H4 (cell line): Measurements from ENCODE around the gene NYAP1. TPM values are rescaled to one million over a fixed set of nuclear protein-coding genes. Genes with fewer than 3 reads are reported as not detected.
"Not testable (repeated sequence)": the region's sequence is repeated elsewhere in the genome, so short reads cannot be mapped to it uniquely, and the experiment has no call there.

Source experiments
- DNase-seq: peaks from one replicate; pipeline ENCODE4 v3.0.0-alpha.2; 2015; ENCODE audit warnings: low spot score
- total RNA-seq: library from RNA; depleted of rRNA; stranded (reverse); fragments of >200 nt; shearing (Covaris generic); gene quantifications from 2 replicates; pipeline ENCODE4 v1.2.3, GENCODE V29; 2014; rRNA removed

Gene NYAP1
- not detected in 2 replicates for total RNA-seq

- DNase-seq, result no peak
Measured at GRCh38 chr7:100483722-100484672, at the start of gene NYAP1. TSS of gene NYAP1 (plus strand) at chr7:100483927. CDS start at chr7:100485312, 1,385 bp downstream.

- no peak for DNase-seq
Measured at GRCh38 chr7:100434297-100435144, 49.2 kb upstream of the NYAP1 start.

GRCh38 chr7:100435401-100436304 is 48.1 kb upstream of the NYAP1 start:
- DNase-seq, result no peak

GRCh38 chr7:100437150-100438100 is 46.3 kb upstream of the NYAP1 start:
- DNase-seq, result no peak

- DNase-seq, result no peak
Measured at GRCh38 chr7:100438172-100438571, 45.6 kb upstream of the NYAP1 start.

GRCh38 chr7:100438731-100439130 is 45.0 kb upstream of the NYAP1 start:
- not testable (repeated sequence) for DNase-seq

- DNase-seq, result not testable (repeated sequence)
Measured at GRCh38 chr7:100439244-100439643, 44.5 kb upstream of the NYAP1 start.

GRCh38 chr7:100441641-100442535 is 41.8 kb upstream of the NYAP1 start:
- DNase-seq, result no peak

- DNase-seq, result no peak
Measured at GRCh38 chr7:100443096-100443840, 40.5 kb upstream of the NYAP1 start.

GRCh38 chr7:100444311-100445278 is 39.1 kb upstream of the NYAP1 start:
- DNase-seq, result no peak

- DNase-seq, result no peak
Measured at GRCh38 chr7:100446040-100446439, 37.7 kb upstream of the NYAP1 start.

GRCh38 chr7:100447363-100447762 is 36.4 kb upstream of the NYAP1 start:
- DNase-seq, result not testable (repeated sequence)

GRCh38 chr7:100449190-100449795 is 34.4 kb upstream of the NYAP1 start:
- DNase-seq, result peak; percentile 1

GRCh38 chr7:100452513-100452912 is 31.2 kb upstream of the NYAP1 start:
- no peak for DNase-seq

GRCh38 chr7:100453854-100454253 is 29.9 kb upstream of the NYAP1 start:
- DNase-seq, result not testable (repeated sequence)

GRCh38 chr7:100455206-100455605 is 28.5 kb upstream of the NYAP1 start:
- no peak for DNase-seq

GRCh38 chr7:100456562-100456961 is 27.2 kb upstream of the NYAP1 start:
- DNase-seq, result no peak
